Sigmoid colon (tissue), 7 donors: Measurements from ENCODE around the gene MCU. TPM values are rescaled to one million over a fixed set of nuclear protein-coding genes. Genes with fewer than 3 reads are reported as not detected.
"Not testable (repeated sequence)": the region's sequence is repeated elsewhere in the genome, so short reads cannot be mapped to it uniquely, and the experiment has no call there.

Experiments used
- DNase-seq: peaks from one replicate; pipeline ENCODE4 v3.0.0-alpha.2; 2019
- H3K27ac ChIP-seq, 4 donors: fragments of 200-600 bp; sonication (generic); one replicate each; pipeline ENCODE4 v1.5.1; 2016 to 2019; ENCODE audit warnings: mild to moderate bottlenecking in 1 of 4
- H3K27me3 ChIP-seq, 3 donors: fragments of 200-600 bp; sonication (generic); one replicate each; pipeline ENCODE4 v1.5.1; 2019; ENCODE audit warnings: mild to moderate bottlenecking in 1 of 3
- H3K36me3 ChIP-seq, 4 donors: fragments of 200-600 bp; sonication (generic); one replicate each; pipeline ENCODE4 v1.5.1; 2016 to 2019
- H3K4me1 ChIP-seq, 4 donors: fragments of 200-600 bp; sonication (generic); one replicate each; pipeline ENCODE4 v1.5.1; 2017 to 2019
- H3K4me3 ChIP-seq, 4 donors: fragments of 200-600 bp; sonication (generic); one replicate each; pipeline ENCODE4 v1.5.1; 2017 to 2019; ENCODE audit warnings: mild to moderate bottlenecking in 2 of 4, moderate library complexity in 1 of 4
- H3K9me3 ChIP-seq, 4 donors: fragments of 200-600 bp in 3 of 4; sonication (generic) in 3 of 4; one replicate each; pipeline versions ENCODE4 v1.5.1 to v1.6.1; 2013 to 2019
- EP300 ChIP-seq, 4 donors: sonication (generic); formaldehyde crosslinking; IDR thresholded peaks; one replicate each; pipeline ENCODE4 v1.6.1; 2017; ENCODE audit warnings: antibody characterized with exemption in 4 of 4
- POLR2A ChIP-seq, 2 donors: fragments of 450-650 bp; IDR thresholded peaks; one replicate each; pipeline ENCODE4 v1.6.1; 2016; ENCODE audit warnings: antibody characterized with exemption in 2 of 2, mild to moderate bottlenecking in 2 of 2, moderate library complexity in 2 of 2
- POLR2AphosphoS5 ChIP-seq, 4 donors: sonication (generic); formaldehyde crosslinking; IDR thresholded peaks; one replicate each; pipeline ENCODE4 v1.6.1; 2017; ENCODE audit warnings: antibody characterized with exemption in 4 of 4
- WGBS, 2 donors: extraction: QIAGEN DNeasy Blood & Tissue Kit; methylation state at CpG; one replicate each; pipeline ENCODE4 v1.1.7; 2013; 5-methylcytosine and 5-hydroxymethylcytosine counted together
- intact Hi-C: fragments of 100-400 bp; cut with DNase I; formaldehyde crosslinking; loops from one replicate; pipeline ENCODE4 v1.15.1; 2023
- polyA plus RNA-seq, 3 donors: library from polyadenylated mRNA; stranded (reverse); fragments of 200-250 nt; gene quantifications; one replicate each; pipeline ENCODE4 v1.2.3, GENCODE V29; 2013
- total RNA-seq, 4 donors: library from RNA; depleted of rRNA; stranded (reverse); fragments of >200 nt; gene quantifications; one replicate each; pipeline ENCODE4 v1.1.0, GENCODE V29; 2016
- TF ChIP-seq, protein P1 (sequence below), 4 experiments: fragments of 450-650 bp in 3 of 4; fragments of 200-600 bp in 1 of 4; IDR thresholded peaks; one replicate each; pipeline ENCODE4 v1.5.1; 2016 to 2019; ENCODE audit warnings: antibody characterized with exemption in 4 of 4, mild to moderate bottlenecking in 3 of 4, moderate library complexity in 2 of 4
- donor health status: healthy with polysubstance abuse.
- donor health status: Bipolar disorder and iron deficiency.
- donor health status: healthy.

Gene MCU
- total and polyA plus RNA-seq, 7 donors, result 14.7 to 75.6 (median 19.4) TPM

DNA sequence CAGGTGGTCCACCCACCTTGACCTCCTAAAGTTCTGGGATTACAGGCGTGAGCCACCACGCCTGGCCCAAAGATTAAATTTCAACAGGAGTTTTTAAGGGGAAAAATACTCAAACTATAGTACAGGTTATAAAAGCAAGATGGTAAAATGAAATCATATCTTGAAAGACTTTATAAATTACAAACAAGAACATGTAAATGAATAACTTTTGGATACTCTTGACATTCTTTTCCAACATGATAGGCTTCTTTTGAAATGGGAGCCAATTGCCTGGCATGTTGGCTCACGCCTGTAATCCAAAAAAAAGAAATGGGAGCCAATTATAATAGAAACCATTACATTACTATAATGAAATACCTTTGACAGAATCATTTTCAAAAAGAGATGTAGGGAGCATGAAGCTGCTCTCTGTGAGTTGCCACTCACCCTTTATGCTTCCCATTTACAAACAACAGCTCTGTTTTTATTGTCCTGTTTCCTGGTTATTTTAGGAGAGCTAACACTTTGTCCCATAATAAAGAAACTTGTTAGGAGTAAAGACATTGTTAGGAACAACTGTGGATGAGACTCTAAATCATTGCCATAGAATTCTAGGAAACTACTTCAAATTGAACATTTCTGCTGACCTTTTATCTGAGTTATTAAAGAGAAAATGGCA is 24.6 kb upstream of the MCU start:
- Histone ChIP-seq H3K4me3 (no peak overlapping the region), H3K27me3 (no peaks in the 10 kb centered on the region), H3K27ac (no peak overlapping the region), H3K9me3 (no peaks in the 10 kb centered on the region), H3K36me3 (no peaks in the 10 kb centered on the region), H3K4me1 (no peaks in the 10 kb centered on the region)
- TF ChIP-seq EP300 (IDR thresholded peaks at IDR 0.05) (no peak), POLR2AphosphoS5 (IDR thresholded peaks at IDR 0.05) (no peak), POLR2A (IDR thresholded peaks at IDR 0.05) (no peak)
- TF ChIP-seq, protein P1, sequence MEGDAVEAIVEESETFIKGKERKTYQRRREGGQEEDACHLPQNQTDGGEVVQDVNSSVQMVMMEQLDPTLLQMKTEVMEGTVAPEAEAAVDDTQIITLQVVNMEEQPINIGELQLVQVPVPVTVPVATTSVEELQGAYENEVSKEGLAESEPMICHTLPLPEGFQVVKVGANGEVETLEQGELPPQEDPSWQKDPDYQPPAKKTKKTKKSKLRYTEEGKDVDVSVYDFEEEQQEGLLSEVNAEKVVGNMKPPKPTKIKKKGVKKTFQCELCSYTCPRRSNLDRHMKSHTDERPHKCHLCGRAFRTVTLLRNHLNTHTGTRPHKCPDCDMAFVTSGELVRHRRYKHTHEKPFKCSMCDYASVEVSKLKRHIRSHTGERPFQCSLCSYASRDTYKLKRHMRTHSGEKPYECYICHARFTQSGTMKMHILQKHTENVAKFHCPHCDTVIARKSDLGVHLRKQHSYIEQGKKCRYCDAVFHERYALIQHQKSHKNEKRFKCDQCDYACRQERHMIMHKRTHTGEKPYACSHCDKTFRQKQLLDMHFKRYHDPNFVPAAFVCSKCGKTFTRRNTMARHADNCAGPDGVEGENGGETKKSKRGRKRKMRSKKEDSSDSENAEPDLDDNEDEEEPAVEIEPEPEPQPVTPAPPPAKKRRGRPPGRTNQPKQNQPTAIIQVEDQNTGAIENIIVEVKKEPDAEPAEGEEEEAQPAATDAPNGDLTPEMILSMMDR (IDR thresholded peaks at IDR 0.05), result no peak
- intact Hi-C loops, result no loop called here
- no peak for DNase-seq
- 22 to 74% methylated on average over 3 of the region's 3 CpGs for WGBS, 2 donors

DNA sequence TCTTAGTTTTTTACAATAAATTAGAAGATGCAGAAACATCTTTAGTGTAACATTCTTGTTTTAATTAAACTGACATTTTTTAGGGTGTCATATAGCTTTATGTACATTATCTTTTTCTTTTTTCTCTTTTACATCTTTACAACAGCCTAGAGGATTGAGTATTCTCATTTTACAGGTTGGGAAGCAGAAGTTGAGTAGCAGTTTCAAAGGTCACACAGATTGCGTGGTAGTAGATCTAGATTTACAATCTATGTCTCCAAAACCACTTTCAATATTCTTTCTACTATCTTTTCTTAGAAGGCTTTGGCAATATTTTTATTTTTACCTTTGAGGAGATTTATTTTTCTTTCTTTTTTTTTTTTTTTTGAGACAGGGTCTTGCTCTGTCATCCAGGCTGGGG is 18.7 kb upstream of the MCU start:
- 15 to 54% methylated on average over 1 of the region's 1 CpG for WGBS, 2 donors
- no peaks in the 10 kb centered on the region for H3K9me3 ChIP-seq
- no peaks in the 10 kb centered on the region for H3K27me3 ChIP-seq

DNA sequence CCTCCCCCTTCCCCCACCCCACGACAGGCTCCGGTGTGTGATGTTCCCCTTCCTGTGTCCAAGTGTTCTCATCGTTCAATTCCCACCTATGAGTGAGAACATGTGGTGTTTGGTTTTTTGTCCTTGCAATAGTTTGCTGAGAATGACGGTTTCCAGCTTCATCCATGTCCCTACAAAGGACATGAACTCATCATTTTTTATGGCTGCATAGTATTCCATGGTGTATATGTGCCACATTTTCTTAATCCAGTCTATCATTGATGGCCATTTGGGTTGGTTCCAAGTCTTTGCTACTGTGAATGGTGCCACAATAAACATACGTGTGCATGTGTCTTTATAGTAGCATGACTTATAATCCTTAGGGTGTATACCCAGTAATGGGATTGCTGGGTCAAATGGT is 17.8 kb upstream of the MCU start:
- H3K9me3 ChIP-seq, H3K27me3 ChIP-seq, intact Hi-C loops, H3K4me3 ChIP-seq, H3K4me1 ChIP-seq, H3K27ac ChIP-seq, DNase-seq, H3K36me3 ChIP-seq: not testable (repeated sequence)
- whole genome bisulfite sequencing, 2 donors, result 93 to 97% methylated on average over 4 to 5 of the region's 5 CpGs

More for the DNA sequence above, 18.7 kb upstream of the MCU start:
- TF ChIP-seq EP300 (IDR thresholded peaks at IDR 0.05) (no peak), POLR2AphosphoS5 (IDR thresholded peaks at IDR 0.05) (no peak), POLR2A (IDR thresholded peaks at IDR 0.05) (no peak)
- TF ChIP-seq, protein P1 (IDR thresholded peaks at IDR 0.05), result no peak
- H3K4me1 ChIP-seq, result no peaks in the 10 kb centered on the region
- H3K27ac ChIP-seq, result no peak overlapping the region
- no peak for DNase-seq
- intact Hi-C loops, result no loop called here
- no peak overlapping the region for H3K4me3 ChIP-seq
- no peaks in the 10 kb centered on the region for H3K36me3 ChIP-seq

DNA sequence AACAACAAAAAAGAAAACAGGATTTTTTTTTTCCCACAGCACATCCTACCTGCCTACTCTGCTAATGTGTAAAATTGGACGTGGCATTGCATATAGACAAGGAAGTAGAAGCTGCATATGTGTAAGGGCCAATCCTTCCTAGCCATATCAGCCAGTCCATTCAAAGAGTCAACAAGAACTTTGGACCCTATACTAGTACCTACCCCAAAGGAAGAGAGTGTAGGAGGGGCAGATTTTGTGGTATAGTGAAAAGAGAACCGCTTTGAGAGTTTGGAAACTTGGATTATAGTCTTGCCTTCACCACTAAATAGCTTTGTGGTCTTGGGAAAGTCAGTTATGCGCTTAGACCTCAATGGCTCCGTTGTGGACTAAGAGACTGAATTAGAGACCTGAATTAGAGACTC is 12.1 kb upstream of the MCU start:
- 14 to 67% methylated on average over 4 of the region's 4 CpGs for WGBS, 2 donors
- intact Hi-C loops, result no loop called here

DNA sequence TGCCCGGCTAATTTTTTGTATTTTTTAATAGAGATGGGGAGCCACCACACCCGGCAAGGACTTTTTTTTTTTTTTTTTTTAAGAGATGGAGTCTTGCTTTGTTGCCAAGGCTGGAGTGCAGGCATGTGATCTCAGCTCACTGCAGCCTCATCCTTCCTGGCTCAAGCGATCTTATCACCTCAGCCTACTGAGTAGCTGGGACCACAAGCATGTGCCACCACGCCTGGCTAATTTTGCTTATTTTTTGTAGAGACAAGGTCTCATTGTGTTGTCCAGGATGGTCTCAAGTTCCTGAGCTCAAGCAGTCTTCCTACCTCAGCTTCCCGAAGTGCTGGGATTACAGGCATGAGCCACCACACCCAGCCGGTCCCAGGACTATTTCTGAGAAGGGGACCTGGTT is 9.3 kb upstream of the MCU start:
- no peaks in the 10 kb centered on the region for H3K36me3 ChIP-seq
- TF ChIP-seq POLR2AphosphoS5 (IDR thresholded peaks at IDR 0.05) (no peak), POLR2A (IDR thresholded peaks at IDR 0.05) (no peak)
- intact Hi-C loops, result no loop called here
- no peaks in the 10 kb centered on the region for H3K27me3 ChIP-seq
- WGBS, 2 donors, result 72 to 81% methylated on average over 6 of the region's 6 CpGs
- no peaks in the 10 kb centered on the region for H3K4me1 ChIP-seq
- no peak overlapping the region for H3K27ac ChIP-seq
- no peak overlapping the region for H3K4me3 ChIP-seq
- no peaks in the 10 kb centered on the region for H3K9me3 ChIP-seq
- DNase-seq, result no peak

More for the DNA sequence above, 12.1 kb upstream of the MCU start:
- H3K36me3 ChIP-seq, result no peaks in the 10 kb centered on the region
- no peaks in the 10 kb centered on the region for H3K9me3 ChIP-seq
- no peaks in the 10 kb centered on the region for H3K4me1 ChIP-seq
- TF ChIP-seq, protein P1 (IDR thresholded peaks at IDR 0.05), result no peak
- no peak for TF ChIP-seq POLR2A (IDR thresholded peaks at IDR 0.05)
- H3K27me3 ChIP-seq, result no peaks in the 10 kb centered on the region
- DNase-seq, result no peak
- H3K4me3 ChIP-seq, result no peak overlapping the region
- no peak overlapping the region for H3K27ac ChIP-seq
